Measurements from ENCODE around the gene ARID1A. TPM values are rescaled to one million over a fixed set of nuclear protein-coding genes. Genes with fewer than 3 reads are reported as not detected.

ARID1A gene
- total RNA-seq, 5 donors from 2014 or later (not counting 1 experiment from before 2014, with no cell fraction given), result 122 to 148 (median 126) TPM

DNA sequence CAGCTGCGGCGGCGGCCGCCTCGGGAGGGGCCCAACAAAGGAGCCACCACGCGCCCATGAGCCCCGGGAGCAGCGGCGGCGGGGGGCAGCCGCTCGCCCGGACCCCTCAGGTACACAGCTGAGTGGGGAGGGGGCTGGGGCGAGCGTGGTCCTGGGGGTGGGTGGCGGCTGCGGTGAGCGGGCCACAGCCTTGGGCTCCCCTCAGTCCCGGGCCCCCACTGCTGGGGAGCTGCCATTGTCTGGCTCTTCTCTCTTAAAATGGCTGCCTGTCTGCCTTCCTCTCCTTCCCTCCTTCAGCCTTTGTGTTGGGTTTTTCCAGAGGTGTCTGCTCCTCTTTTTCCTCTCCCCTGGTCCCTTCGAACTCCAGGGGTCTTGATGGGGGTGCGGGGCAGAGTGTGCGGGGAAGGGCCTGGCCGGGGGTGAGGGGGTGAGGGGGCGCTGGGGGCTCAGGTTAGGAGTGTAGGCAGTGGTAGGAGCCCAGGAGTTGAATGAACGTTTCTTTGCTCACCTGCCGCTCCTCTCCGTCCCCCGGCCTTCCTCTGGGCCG is 1.7 kb downstream of the ARID1A start:
- H3K9me3 ChIP-seq, result no peaks in the 10 kb centered on the region
- WGBS (ENCODE audit: insufficient coverage), result 0% methylated on average over 9 of the region's 30 CpGs
- H3K27me3 ChIP-seq (replicated peaks in 1 of 2; ENCODE audit: control insufficient read depth in 2 of 2, extremely low read depth in 1 of 2, insufficient read depth in 2 of 2, low read length in 1 of 2), result no peaks in the 10 kb centered on the region
- H3K27ac Mint-ChIP-seq, result no peak overlapping the region
- no peak overlapping the region for H3K4me3 Mint-ChIP-seq
- POLR2A ChIA-PET, result interaction anchor here (0.5 to 1.5 kb wide), 11 partner anchors 12 to 909 kb away, joined by 3 to 9 read pairs (median 4); partner anchors contain the start of gene PIGV (in 1 of the 2)
- no peaks in the 10 kb centered on the region for H3K27me3 Mint-ChIP-seq
- ATAC-seq (replicated peaks in 1 of 4) (no peak), DNase-seq (peak in 15 of 35 experiments; percentile 2 to 50 (median 15))
- H3K36me3 Mint-ChIP-seq, result no peaks in the 10 kb centered on the region
- H3K4me1 ChIP-seq (ENCODE audit: control insufficient read depth in 1 of 2, extremely low read depth in 1 of 2, insufficient read depth in 2 of 2, low read length in 2 of 2), result peaks cover 47 to 54% of the 10 kb centered on the region in 2 experiments
- H3K4me1 Mint-ChIP-seq, result peaks cover 23 to 26% (median 26%) of the 10 kb centered on the region in 3 donors
- CTCF ChIA-PET, result interaction anchor here in 1 of 2 donors (0.6 to 2.8 kb wide), 13 partner anchors 10 to 193 kb away, joined by 3 to 32 read pairs (median 8); partner anchors contain the start of genes GPN2 and PIGV
- H3K9me3 Mint-ChIP-seq, result no peaks in the 10 kb centered on the region
- H3K27ac ChIP-seq (ENCODE audit: low read length), result peak overlapping the region; percentile 61
- peak overlapping the region; percentile 86 to 88 for H3K4me3 ChIP-seq (ENCODE audit: control insufficient read depth in 1 of 2, extremely low read depth in 1 of 2, low read length in 1 of 2)
- peaks cover 0 to 3% of the 10 kb centered on the region in 2 donors for H3K36me3 ChIP-seq (ENCODE audit: control insufficient read depth in 2 of 2, extremely low read depth in 1 of 2, insufficient read depth in 1 of 2, low read length in 1 of 2)

DNA sequence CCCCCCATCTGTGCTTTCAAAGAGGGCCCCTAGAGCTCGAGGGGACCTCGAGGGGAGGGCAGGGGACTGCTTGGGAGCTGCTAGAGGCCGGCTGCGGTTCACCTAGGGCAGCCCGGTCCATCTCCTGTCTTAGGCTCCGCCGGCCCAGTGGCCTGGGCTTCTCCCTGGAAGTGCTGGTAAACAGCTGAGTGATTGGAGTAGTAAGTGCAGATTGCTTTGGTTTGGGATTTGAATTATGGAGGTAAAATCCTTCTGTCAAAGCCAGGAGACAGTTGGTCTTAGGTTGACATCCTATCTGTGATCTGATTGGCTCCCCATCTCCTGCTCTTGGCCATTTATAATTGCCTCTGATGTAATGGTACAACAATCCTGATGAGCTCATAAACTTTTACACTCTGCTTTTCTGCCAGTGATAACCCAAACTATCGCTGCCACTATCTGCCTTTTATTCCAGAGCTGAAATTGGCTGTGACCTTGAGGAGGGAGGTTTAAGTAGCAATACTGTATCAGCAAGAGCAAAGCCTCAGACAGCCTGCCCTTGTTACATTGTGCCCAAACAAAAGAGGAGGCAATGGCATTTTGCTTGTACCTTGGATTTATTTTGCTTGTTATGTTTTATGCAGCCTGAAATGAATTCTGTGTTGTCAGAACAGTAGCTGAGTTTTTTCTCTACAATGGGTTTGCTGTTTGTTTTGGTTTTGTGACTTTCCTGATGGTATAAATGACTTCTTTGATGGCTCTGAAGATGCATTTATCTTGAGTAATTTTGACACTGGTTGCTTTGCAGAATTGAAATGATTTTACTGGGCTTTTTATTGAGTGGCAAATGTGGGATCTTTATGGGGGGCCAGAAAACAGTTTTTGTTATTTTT is 2.4 kb downstream of the ARID1A start:
- peaks cover 0 to 4% of the 10 kb centered on the region in 2 donors for H3K36me3 ChIP-seq (ENCODE audit: control insufficient read depth in 2 of 2, extremely low read depth in 1 of 2, insufficient read depth in 1 of 2, low read length in 1 of 2)
- Mint-ChIP-seq H3K4me1 (peaks cover 18 to 20% (median 19%) of the 10 kb centered on the region in 3 donors), H3K36me3 (no peaks in the 10 kb centered on the region), H3K27me3 (no peaks in the 10 kb centered on the region), H3K27ac (no peak overlapping the region), H3K4me3 (no peak overlapping the region), H3K9me3 (no peaks in the 10 kb centered on the region)
- H3K27ac ChIP-seq (ENCODE audit: low read length), result peak overlapping the region; percentile 61
- ChIA-PET CTCF (interaction anchor here in 1 of 2 donors (0.6 to 2.8 kb wide), 14 partner anchors 9 to 192 kb away, joined by 3 to 32 read pairs (median 4); partner anchors contain the start of genes GPN2 and PIGV), POLR2A (interaction anchor here (0.5 to 1.5 kb wide), 10 partner anchors 9 to 1540 kb away, joined by 3 to 5 read pairs (median 4); no protein-coding TSS in a partner anchor)
- peak overlapping the region; percentile 86 to 88 for H3K4me3 ChIP-seq (ENCODE audit: control insufficient read depth in 1 of 2, extremely low read depth in 1 of 2, low read length in 1 of 2)
- H3K9me3 ChIP-seq, result no peaks in the 10 kb centered on the region
- WGBS (ENCODE audit: insufficient coverage), result no CpG with 5 or more reads among the region's 8 CpGs
- peaks cover 44 to 61% of the 10 kb centered on the region in 2 experiments for H3K4me1 ChIP-seq (ENCODE audit: control insufficient read depth in 1 of 2, extremely low read depth in 1 of 2, insufficient read depth in 2 of 2, low read length in 2 of 2)
- ATAC-seq (replicated peaks in 1 of 4) (peak in 3 of 4 experiments; percentile 6 to 44 (median 13)), DNase-seq (peak in 31 of 35 experiments; percentile 3 to 81 (median 31))
- H3K27me3 ChIP-seq (replicated peaks in 1 of 2; ENCODE audit: control insufficient read depth in 2 of 2, extremely low read depth in 1 of 2, insufficient read depth in 2 of 2, low read length in 1 of 2), result no peaks in the 10 kb centered on the region

DNA sequence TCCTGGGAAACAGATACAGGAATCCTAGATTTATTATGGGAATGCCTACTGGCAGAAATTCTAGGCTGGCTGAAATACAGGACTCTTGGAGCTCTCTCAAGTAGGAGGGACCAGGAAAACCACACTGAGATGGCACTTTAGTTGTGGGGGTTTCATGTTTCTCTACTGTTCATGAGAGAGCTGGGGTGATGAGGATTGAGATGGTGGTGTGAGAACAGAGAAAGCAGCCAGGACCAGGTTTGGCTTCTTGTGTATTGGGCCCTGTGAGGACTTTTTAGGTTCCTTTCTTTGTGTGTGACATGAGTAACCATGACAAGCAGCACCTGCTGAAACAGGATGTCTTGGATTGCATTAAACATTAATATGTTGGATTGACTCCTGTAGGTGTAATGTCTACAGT is 4.9 kb downstream of the ARID1A start:
- peak overlapping the region in 1 of 2 donors; percentile 32 for H3K4me3 ChIP-seq (ENCODE audit: control insufficient read depth in 1 of 2, extremely low read depth in 1 of 2, low read length in 1 of 2)
- H3K4me1 ChIP-seq (ENCODE audit: control insufficient read depth in 1 of 2, extremely low read depth in 1 of 2, insufficient read depth in 2 of 2, low read length in 2 of 2), result peaks cover 42 to 66% of the 10 kb centered on the region in 2 experiments
- H3K27me3 Mint-ChIP-seq, result no peaks in the 10 kb centered on the region
- H3K36me3 ChIP-seq (ENCODE audit: control insufficient read depth in 2 of 2, extremely low read depth in 1 of 2, insufficient read depth in 1 of 2, low read length in 1 of 2), result peaks cover 0 to 17% of the 10 kb centered on the region in 2 donors
- H3K27ac Mint-ChIP-seq, result no peak overlapping the region
- H3K4me3 Mint-ChIP-seq, result no peak overlapping the region
- H3K27ac ChIP-seq (ENCODE audit: low read length), result no peak overlapping the region
- H3K36me3 Mint-ChIP-seq, result peaks cover 2% of the 10 kb centered on the region
- no peaks in the 10 kb centered on the region for H3K9me3 ChIP-seq
- ChIA-PET POLR2A (no interaction called here), CTCF (interaction anchor here in 1 of 2 donors (0.9 to 1.5 kb wide), 3 partner anchors 21 to 99 kb away, joined by 3 to 5 read pairs (median 3); no protein-coding TSS in a partner anchor)
- peaks cover 0 to 10% (median 9%) of the 10 kb centered on the region in 3 donors for H3K4me1 Mint-ChIP-seq
- no peaks in the 10 kb centered on the region for H3K9me3 Mint-ChIP-seq
- no peaks in the 10 kb centered on the region for H3K27me3 ChIP-seq (replicated peaks in 1 of 2; ENCODE audit: control insufficient read depth in 2 of 2, extremely low read depth in 1 of 2, insufficient read depth in 2 of 2, low read length in 1 of 2)
- no peak for DNase-seq
- no peak for ATAC-seq (replicated peaks in 1 of 4)

DNA sequence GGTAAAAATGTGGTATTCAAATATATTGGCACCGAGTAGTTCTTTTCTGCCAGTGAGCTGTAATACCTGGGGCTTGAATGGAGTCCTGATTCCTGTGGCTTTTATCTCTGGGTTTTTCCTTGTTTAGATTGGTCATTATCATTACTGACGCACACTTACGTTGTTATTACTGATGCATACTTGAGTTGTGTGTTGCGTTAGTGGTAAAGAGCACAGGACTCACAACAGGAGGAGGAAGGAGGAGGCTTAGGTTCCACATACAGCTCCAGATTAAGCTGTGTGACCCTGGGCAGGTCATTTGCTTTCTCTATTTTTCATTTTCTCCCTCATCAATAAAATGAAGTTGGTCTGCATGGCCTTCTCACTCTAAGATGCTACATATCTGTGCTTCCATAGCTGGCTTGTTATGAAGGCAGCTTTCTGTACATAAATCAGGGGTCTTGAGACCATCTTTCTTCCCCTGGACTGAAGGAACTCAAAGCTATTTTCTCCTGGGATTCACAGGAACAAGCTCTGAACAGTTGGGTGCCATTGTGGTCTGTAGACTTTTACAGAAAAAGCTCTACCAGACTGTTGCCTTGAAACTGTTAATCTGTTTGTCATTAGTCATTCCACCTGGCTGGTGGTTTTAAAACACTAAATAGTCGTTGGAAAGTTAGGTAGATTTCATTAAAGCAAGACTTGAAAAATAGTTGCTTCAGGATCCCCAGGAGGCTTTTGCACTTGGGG is 5.6 kb downstream of the ARID1A start:
- Mint-ChIP-seq H3K27me3 (no peaks in the 10 kb centered on the region), H3K4me1 (peaks cover 0 to 17% (median 16%) of the 10 kb centered on the region in 3 donors), H3K36me3 (peaks cover 2% of the 10 kb centered on the region), H3K27ac (no peak overlapping the region), H3K4me3 (no peak overlapping the region), H3K9me3 (no peaks in the 10 kb centered on the region)
- whole genome bisulfite sequencing (ENCODE audit: insufficient coverage), result 63% methylated on average over 3 of the region's 5 CpGs
- H3K27me3 ChIP-seq (replicated peaks in 1 of 2; ENCODE audit: control insufficient read depth in 2 of 2, extremely low read depth in 1 of 2, insufficient read depth in 2 of 2, low read length in 1 of 2), result no peaks in the 10 kb centered on the region
- DNase-seq, result no peak
- H3K9me3 ChIP-seq, result no peaks in the 10 kb centered on the region
- ChIA-PET POLR2A (interaction anchor here (0.6 kb wide), 2 partner anchors 23 to 47 kb away, joined by 3 to 5 read pairs; no protein-coding TSS in a partner anchor), CTCF (interaction anchor here in 1 of 2 donors (0.6 to 1.5 kb wide), 6 partner anchors 9 to 100 kb away, joined by 3 to 5 read pairs (median 3); no protein-coding TSS in a partner anchor)
- peak overlapping the region; percentile 7 to 32 for H3K4me3 ChIP-seq (ENCODE audit: control insufficient read depth in 1 of 2, extremely low read depth in 1 of 2, low read length in 1 of 2)
- H3K27ac ChIP-seq (ENCODE audit: low read length), result no peak overlapping the region
- peaks cover 0 to 19% of the 10 kb centered on the region in 2 donors for H3K36me3 ChIP-seq (ENCODE audit: control insufficient read depth in 2 of 2, extremely low read depth in 1 of 2, insufficient read depth in 1 of 2, low read length in 1 of 2)
- peaks cover 49 to 72% of the 10 kb centered on the region in 2 experiments for H3K4me1 ChIP-seq (ENCODE audit: control insufficient read depth in 1 of 2, extremely low read depth in 1 of 2, insufficient read depth in 2 of 2, low read length in 2 of 2)
- ATAC-seq (replicated peaks in 1 of 4), result no peak

DNA sequence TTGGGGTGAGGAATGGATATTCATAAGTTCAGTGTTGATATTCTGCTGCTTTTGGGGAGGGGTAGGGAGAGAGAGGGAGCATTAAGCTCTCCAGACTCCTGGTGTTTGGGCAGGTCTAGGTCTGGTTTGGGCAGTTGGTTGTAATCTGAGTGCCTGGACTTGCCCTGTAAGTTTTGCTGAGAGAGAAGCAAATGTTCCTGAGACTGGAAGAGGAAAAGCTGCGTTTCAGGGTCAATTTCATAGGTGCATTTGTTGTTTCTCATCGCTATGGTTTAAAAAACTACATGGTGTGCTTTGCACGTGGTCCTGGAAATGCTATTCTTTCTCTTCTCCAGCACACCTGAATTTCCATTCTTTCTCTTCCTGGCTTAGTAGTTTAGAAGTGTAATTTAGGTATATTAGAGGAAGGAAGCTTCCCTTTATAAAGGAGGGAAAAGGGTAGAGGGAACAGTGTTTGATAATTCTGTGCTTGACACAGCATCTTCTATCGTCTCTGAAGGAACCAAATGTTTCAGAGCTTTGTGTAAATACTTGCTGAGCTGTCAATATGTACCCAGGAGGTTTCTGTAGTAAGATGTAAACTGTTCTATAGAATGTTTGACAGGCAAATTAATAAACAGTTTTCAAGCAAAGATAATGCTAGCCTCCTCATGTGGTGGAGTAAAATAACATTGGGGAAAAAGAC is 6.3 kb downstream of the ARID1A start:
- POLR2A ChIA-PET, result interaction anchor here (0.5 to 0.6 kb wide), 3 partner anchors 23 to 1390 kb away, joined by 3 to 5 read pairs (median 3); no protein-coding TSS in a partner anchor
- no peaks in the 10 kb centered on the region for H3K9me3 Mint-ChIP-seq
- no peak overlapping the region for H3K27ac Mint-ChIP-seq
- ATAC-seq (replicated peaks in 1 of 4), result no peak
- no peaks in the 10 kb centered on the region for H3K27me3 ChIP-seq (replicated peaks in 1 of 2; ENCODE audit: control insufficient read depth in 2 of 2, extremely low read depth in 1 of 2, insufficient read depth in 2 of 2, low read length in 1 of 2)
- no peaks in the 10 kb centered on the region for H3K9me3 ChIP-seq
- DNase-seq, result no peak
- H3K36me3 ChIP-seq (ENCODE audit: control insufficient read depth in 2 of 2, extremely low read depth in 1 of 2, insufficient read depth in 1 of 2, low read length in 1 of 2), result peaks cover 0 to 19% of the 10 kb centered on the region in 2 donors
- CTCF ChIA-PET, result interaction anchor here (0.5 to 1.5 kb wide), 5 partner anchors 10 to 100 kb away, joined by 3 to 4 read pairs (median 3); no protein-coding TSS in a partner anchor
- H3K27ac ChIP-seq (ENCODE audit: low read length), result no peak overlapping the region
- no peak overlapping the region for H3K4me3 Mint-ChIP-seq
- peak overlapping the region in 1 of 2 donors; percentile 25 for H3K4me3 ChIP-seq (ENCODE audit: control insufficient read depth in 1 of 2, extremely low read depth in 1 of 2, low read length in 1 of 2)
- peaks cover under 1 to 23% (median 22%) of the 10 kb centered on the region in 3 donors for H3K4me1 Mint-ChIP-seq
- peaks cover 55 to 75% of the 10 kb centered on the region in 2 experiments for H3K4me1 ChIP-seq (ENCODE audit: control insufficient read depth in 1 of 2, extremely low read depth in 1 of 2, insufficient read depth in 2 of 2, low read length in 2 of 2)
- no peaks in the 10 kb centered on the region for H3K27me3 Mint-ChIP-seq
- WGBS (ENCODE audit: insufficient coverage), result 0% methylated on average over 1 of the region's 4 CpGs
- H3K36me3 Mint-ChIP-seq, result peaks cover 2% of the 10 kb centered on the region
